Nephron (organoid): ENCODE data around the gene MAML2.
A peak's percentile ranks its signal among the peaks of the same experiment; 100 is the strongest.

Experiments used
- H3K27ac Mint-ChIP-seq, 3 experiments: 2 replicates each; pipeline ENCODE4 v1.8.0; 2020; ENCODE audit warnings: mixed read lengths in 3 of 3, mild to moderate bottlenecking in 2 of 3, moderate library complexity in 1 of 3
- H3K27me3 Mint-ChIP-seq: 2 replicates; pipeline ENCODE4 v1.8.0; 2021; ENCODE audit warnings: low read depth, mild to moderate bottlenecking, moderate library complexity, mixed read lengths
- H3K36me3 Mint-ChIP-seq: 2 replicates; pipeline ENCODE4 v1.8.0; 2020; ENCODE audit warnings: low read depth, mixed read lengths
- H3K4me1 Mint-ChIP-seq: 2 replicates; pipeline ENCODE4 v1.8.0; 2020; ENCODE audit warnings: mixed read lengths
- H3K4me3 Mint-ChIP-seq, 3 experiments: 2 replicates each; pipeline ENCODE4 v1.8.0; 2020; ENCODE audit warnings: mild to moderate bottlenecking in 3 of 3, mixed read lengths in 3 of 3, moderate library complexity in 2 of 3
- H3K9me3 Mint-ChIP-seq: 2 replicates; pipeline ENCODE4 v1.8.0; 2020; ENCODE audit warnings: mixed read lengths
- CTCF ChIP-seq, 3 experiments: fragments of 200-600 bp; sonication (generic); IDR thresholded peaks; one replicate each; pipeline ENCODE4 v1.5.0; 2021; ENCODE audit warnings: antibody characterized with exemption in 3 of 3; ENCODE audit not compliant: unreplicated experiment in 3 of 3

MAML2 gene

GRCh38 chr11:96284917-96285316 lies 58.1 kb downstream of the MAML2 start:
- Mint-ChIP-seq H3K27me3 (no peaks in the 10 kb centered on the region), H3K9me3 (no peaks in the 10 kb centered on the region), H3K27ac (no peak overlapping the region), H3K36me3 (peaks cover 6% of the 10 kb centered on the region), H3K4me3 (no peak overlapping the region), H3K4me1 (peaks cover 24% of the 10 kb centered on the region)
- no peak for TF ChIP-seq CTCF (IDR thresholded peaks at IDR 0.05; ENCODE audit: unreplicated experiment in 3 of 3)

- Mint-ChIP-seq H3K4me1 (peaks cover 24% of the 10 kb centered on the region), H3K27me3 (no peaks in the 10 kb centered on the region), H3K36me3 (peaks cover 6% of the 10 kb centered on the region), H3K27ac (no peak overlapping the region), H3K4me3 (no peak overlapping the region), H3K9me3 (no peaks in the 10 kb centered on the region)
- no peak for TF ChIP-seq CTCF (IDR thresholded peaks at IDR 0.05; ENCODE audit: unreplicated experiment in 3 of 3)
These were observed 58.6 kb downstream of the MAML2 start for GRCh38 chr11:96284401-96284800.

- peaks cover 6% of the 10 kb centered on the region for H3K36me3 Mint-ChIP-seq
- peaks cover 33% of the 10 kb centered on the region for H3K4me1 Mint-ChIP-seq
- H3K27ac Mint-ChIP-seq: peak overlapping the region in 1 of 3 experiments; percentile 3
- TF ChIP-seq CTCF (IDR thresholded peaks at IDR 0.05; ENCODE audit: unreplicated experiment in 3 of 3): no peak
- H3K9me3 Mint-ChIP-seq: no peaks in the 10 kb centered on the region
- H3K27me3 Mint-ChIP-seq: no peaks in the 10 kb centered on the region
- H3K4me3 Mint-ChIP-seq: no peak overlapping the region
These were observed 60.3 kb downstream of the MAML2 start for GRCh38 chr11:96282625-96283220.

- Mint-ChIP-seq H3K27me3 (no peaks in the 10 kb centered on the region), H3K4me1 (peaks cover 26% of the 10 kb centered on the region), H3K9me3 (no peaks in the 10 kb centered on the region), H3K4me3 (no peak overlapping the region), H3K36me3 (peaks cover 4% of the 10 kb centered on the region), H3K27ac (peak overlapping the region in 1 of 3 experiments; percentile 1)
- no peak for TF ChIP-seq CTCF (IDR thresholded peaks at IDR 0.05; ENCODE audit: unreplicated experiment in 3 of 3)
These were observed 62.6 kb downstream of the MAML2 start for GRCh38 chr11:96280444-96280843.

GRCh38 chr11:96279896-96280290 lies 63.1 kb downstream of the MAML2 start:
- Mint-ChIP-seq H3K9me3 (no peaks in the 10 kb centered on the region), H3K27me3 (no peaks in the 10 kb centered on the region), H3K27ac (peak overlapping the region in 1 of 3 experiments; percentile 1), H3K4me3 (no peak overlapping the region), H3K4me1 (peaks cover 26% of the 10 kb centered on the region), H3K36me3 (no peaks in the 10 kb centered on the region)
- TF ChIP-seq CTCF (IDR thresholded peaks at IDR 0.05; ENCODE audit: unreplicated experiment in 3 of 3): no peak
